A204.1 (cell line): ENCODE data around the gene DCP1B.

Source experiments
- FAIRE-seq: peaks from 2 replicates; lab custom pipeline; 2012; peaks lifted over from hg19 to GRCh38; lab: Jason Lieb, UNC

DCP1B gene

DNA sequence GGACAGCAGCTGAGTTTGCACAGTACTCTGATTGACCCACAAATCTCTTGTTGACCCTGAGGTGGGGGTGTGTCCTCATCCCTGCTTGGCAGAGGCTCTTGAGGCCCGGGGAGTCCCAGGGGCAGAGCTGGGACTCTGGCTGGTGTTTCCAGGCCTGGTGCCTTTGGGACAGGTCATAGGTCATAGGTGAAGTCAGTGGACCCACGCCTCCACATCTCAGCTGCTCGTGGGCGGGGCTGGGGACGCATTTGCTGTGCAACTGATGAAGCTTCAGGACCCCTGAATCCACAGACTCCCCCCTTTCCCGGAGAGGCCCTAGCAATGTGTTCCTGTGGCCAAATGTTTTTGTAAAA lies 85.4 kb downstream of the DCP1B start:
- no peak for FAIRE-seq

DNA sequence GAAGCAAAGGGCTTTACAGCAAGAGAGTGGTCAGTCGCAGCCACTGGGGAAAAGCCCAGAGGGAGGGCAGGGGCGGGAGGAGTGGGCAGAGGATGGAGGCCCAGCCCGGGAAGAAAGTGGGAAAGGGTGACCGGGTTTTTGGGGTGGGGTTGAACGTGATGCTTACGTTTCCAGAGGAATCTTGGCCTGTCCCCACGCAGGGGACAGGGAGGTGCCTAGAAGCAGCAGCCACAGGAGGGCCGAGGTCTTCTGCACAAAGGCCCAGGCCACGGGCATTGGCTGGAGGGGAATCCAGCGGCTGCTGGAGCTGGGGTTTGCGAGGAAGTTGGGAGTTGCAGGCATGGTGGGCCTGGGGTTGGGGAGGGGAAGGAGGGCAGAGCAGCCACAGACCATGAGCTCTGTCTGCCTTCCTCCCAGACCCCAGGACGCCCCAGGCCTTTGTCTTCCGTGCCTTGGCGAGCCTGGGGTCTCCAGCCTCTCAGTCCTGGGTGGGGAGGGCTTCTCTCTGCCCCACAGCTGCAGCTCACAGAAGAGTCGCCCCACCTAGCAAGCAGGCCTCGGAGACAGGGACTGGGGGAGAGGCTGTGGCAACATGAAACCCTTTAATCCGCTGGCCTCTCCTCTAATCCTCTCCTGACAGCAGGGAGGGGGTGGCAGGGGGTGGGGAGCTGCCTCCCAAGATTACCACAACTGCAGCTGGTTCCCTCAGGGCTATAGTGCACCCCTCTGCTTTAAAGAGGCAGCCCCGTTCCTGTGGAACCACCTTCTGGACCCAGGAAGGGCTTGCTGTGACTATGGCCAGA lies 86.0 kb downstream of the DCP1B start, which contains the start of gene CACNA2D4:
CACNA2D4 (minus strand) TSS at position 572 of the 803 bp plus-strand sequence; CDS start at position 393, 179 bp downstream.
- FAIRE-seq, result no peak

DNA sequence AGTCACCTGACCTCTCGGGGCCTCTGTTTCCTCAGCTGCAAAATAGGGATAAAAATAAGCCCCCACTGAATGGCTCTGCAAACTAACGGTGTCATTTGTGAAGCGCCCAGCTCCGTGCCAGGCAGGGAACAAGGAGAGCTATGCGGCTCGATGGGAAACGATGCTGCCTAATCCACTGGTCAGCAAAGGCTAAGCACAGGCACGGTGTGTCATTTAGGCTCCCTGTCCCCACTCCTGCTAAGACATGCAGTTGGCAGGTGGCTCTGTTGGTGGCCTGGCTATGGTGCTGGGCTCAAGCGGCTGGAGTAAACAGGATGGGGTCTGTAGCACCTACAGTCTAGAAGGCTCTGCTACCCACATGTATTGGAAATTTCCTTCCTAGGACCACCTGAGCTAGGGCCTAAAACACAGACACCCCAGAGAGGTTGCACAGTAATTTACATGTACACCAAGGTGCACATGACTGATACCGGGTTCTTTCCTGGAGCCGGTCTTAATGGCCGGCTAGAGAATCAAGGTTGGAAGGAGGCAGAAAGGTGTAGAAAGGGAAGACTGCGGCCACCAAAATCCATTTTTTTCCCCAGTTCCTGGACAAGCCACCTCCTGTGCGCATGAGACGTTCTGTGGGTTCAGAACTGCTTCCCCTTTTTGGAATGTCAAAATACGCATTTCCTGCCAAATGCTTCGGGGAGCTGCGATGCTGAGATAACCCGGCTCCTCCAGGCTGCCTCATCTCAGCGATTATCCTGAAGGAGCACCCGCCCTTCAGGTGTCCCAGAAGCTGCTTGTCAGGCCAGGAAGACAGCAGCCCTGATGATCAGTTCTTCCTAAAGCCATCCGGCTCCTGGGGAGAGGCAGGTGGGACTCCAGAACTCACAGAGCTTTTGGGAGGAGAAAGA lies 86.8 kb downstream of the DCP1B start:
- no peak for FAIRE-seq

- FAIRE-seq, result no peak
Observed at GRCh38 chr12:1916371-1917171, 87.7 kb downstream of the DCP1B start.

DNA sequence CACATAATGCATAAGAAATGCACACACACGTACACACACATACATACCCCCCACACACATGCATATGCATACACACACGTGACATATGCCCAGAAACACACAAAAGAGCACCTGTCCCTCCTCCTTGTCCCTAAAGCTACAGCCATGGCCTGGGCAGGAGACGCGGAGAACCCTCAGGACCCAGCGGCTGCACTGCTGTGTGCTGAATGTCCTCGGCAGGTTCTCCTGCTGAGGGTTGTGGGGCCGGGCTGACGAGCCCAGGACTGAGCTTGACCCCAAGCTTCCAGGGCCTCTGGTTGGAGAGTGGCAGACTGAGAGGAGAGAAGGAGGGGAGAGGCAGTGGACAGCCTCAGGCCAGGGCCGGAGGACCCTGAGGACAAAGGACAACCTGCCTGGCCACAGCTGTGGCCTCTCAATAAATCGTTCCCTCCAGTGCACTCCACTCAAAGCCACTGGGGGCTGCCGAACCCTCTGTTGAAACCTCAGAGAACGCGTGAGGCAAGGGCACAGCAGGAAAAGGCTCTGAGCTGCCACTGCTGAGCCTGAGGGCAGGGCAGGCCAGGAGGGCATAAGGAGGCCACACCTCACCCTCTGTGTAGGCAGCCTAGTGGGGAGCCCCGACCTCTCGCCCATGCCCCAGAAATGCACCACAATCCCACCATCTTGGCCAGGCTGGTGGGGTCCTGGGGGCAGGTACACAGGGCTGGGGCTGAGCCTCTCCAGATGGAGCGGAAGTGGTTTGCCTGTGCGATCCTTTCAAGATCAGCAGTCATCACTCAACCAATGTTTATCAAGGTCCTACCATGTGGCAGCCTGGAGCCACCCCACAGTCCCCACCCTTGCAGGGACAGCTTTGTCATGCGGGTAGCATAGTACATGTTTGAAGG lies 88.9 kb downstream of the DCP1B start:
- FAIRE-seq, result no peak

- no peak for FAIRE-seq
Observed at GRCh38 chr12:1914114-1914911, 89.9 kb downstream of the DCP1B start.

- no peak for FAIRE-seq
Observed at GRCh38 chr12:1913377-1914113, 90.7 kb downstream of the DCP1B start.

- no peak for FAIRE-seq
Observed at GRCh38 chr12:1912580-1913376, 91.5 kb downstream of the DCP1B start.

GRCh38 chr12:1911598-1912575 lies 92.4 kb downstream of the DCP1B start:
- FAIRE-seq, result no peak

DNA sequence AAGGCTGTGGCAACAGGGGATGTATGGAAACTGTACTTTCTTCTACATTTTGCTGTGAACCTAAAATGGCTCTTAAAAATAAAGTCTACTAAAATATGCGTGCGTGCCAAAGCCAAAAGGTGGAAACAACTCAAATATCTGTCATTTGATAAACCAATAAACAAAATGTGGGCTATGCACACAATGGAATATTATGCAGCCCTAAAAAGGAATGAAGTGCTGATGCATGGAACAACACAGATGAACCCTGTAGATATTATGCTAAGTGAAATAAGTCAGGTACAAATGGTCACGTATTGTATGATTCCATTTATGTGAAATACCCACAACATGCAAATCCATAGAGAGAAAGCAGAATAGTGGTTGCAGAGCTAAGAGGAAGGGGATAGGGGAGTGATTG lies 93.8 kb downstream of the DCP1B start:
- FAIRE-seq, result no peak

- no peak for FAIRE-seq
Observed at GRCh38 chr12:1908758-1909157, 95.5 kb downstream of the DCP1B start.

- FAIRE-seq, result no peak
Observed at GRCh38 chr12:1907652-1908611, 96.3 kb downstream of the DCP1B start.

GRCh38 chr12:1906579-1906978 lies 97.7 kb downstream of the DCP1B start:
- FAIRE-seq, result no peak

GRCh38 chr12:1904875-1905274 lies 99.4 kb downstream of the DCP1B start:
- no peak for FAIRE-seq

GRCh38 chr12:1896964-1897363 lies 107.3 kb downstream of the DCP1B start:
- no peak for FAIRE-seq
